ENCODE data around the gene MCRS1. TPM values are rescaled to one million over a fixed set of nuclear protein-coding genes. Genes with fewer than 3 reads are reported as not detected.

MCRS1 gene
- total and polyA plus RNA-seq, 10 of the 15 experiments (the other 5 are each of a cell fraction or from before 2014, with no cell fraction given): 34.3 to 82.8 (median 57.6) TPM

GRCh38 chr12:49615725-49616124 lies 47.8 kb upstream of the MCRS1 start:
- no peaks in the 10 kb centered on the region for H3K79me2 ChIP-seq (ENCODE audit: control insufficient read depth, insufficient read depth, low read length)
- no peak overlapping the region for H3K4me3 ChIP-seq
- no peaks in the 10 kb centered on the region for H3K27me3 ChIP-seq (replicated peaks in 1 of 2; ENCODE audit: control insufficient read depth in 2 of 2, insufficient read depth in 2 of 2, low read length in 1 of 2)
- no peak overlapping the region for H2AFZ ChIP-seq (ENCODE audit: control insufficient read depth, low read depth, low read length)
- WGBS (ENCODE audit: insufficient coverage, insufficient replicate concordance, low lambda C conversion rate, missing lambda C conversion rate): 94% methylated on average over 7 of the region's 7 CpGs
- POLR2A ChIA-PET: no interaction called here
- no peak overlapping the region for H3K4me2 ChIP-seq (ENCODE audit: control insufficient read depth, insufficient read depth)
- no peaks in the 10 kb centered on the region for H3K36me3 ChIP-seq (ENCODE audit: control insufficient read depth in 2 of 2, insufficient read depth in 2 of 2, low read length in 1 of 2)
- RAD21 ChIA-PET (ENCODE audit: unreplicated experiment): no interaction called here
- no peaks in the 10 kb centered on the region for H3K4me1 ChIP-seq (ENCODE audit: control insufficient read depth, insufficient read depth, low read length)
- BruUV-seq (replicated peaks): no TSS peak
- in situ Hi-C loops (cut with MboI) (no loop called here), intact Hi-C loops (cut with micrococcal nuclease; ENCODE audit: unreplicated experiment) (no loop called here)
- no peak overlapping the region for H3K27ac ChIP-seq (ENCODE audit: control insufficient read depth, insufficient read depth)
- H4K20me1 ChIP-seq (ENCODE audit: control insufficient read depth, insufficient read depth): no peaks in the 10 kb centered on the region
- DNase-seq (ENCODE audit: low read depth, low spot score) (no peak), ATAC-seq (no peak), FAIRE-seq (no peak)
- CTCF ChIA-PET: interaction anchor here (0.6 to 1.8 kb wide), 4 partner anchors 21 to 257 kb away, joined by 3 to 6 read pairs (median 3); no protein-coding TSS in a partner anchor
- no peak overlapping the region for H3K9ac ChIP-seq (ENCODE audit: control insufficient read depth, insufficient read depth, low read length)
- no peaks in the 10 kb centered on the region; the same call in 2 of the 3 replicates for H3K9me3 ChIP-seq (replicated peaks; ENCODE audit: control insufficient read depth, insufficient read depth, low read length)
- no peak for TF ChIP-seq SIX5 (IDR thresholded peaks at IDR 0.05; ENCODE audit: low read depth, low read length, severe bottlenecking)
- TF ChIP-seq SPI1 (IDR thresholded peaks at IDR 0.05; ENCODE audit: borderline replicate concordance, insufficient read depth, low read depth, low read length): no peak
- SMC1A ChIA-PET (ENCODE audit: uncharacterized antibody, unreplicated experiment): interaction anchor here (0.7 kb wide), 1 partner anchor 33 kb away, joined by 3 read pairs; no protein-coding TSS in a partner anchor

- ATAC-seq (no peak), FAIRE-seq (no peak), DNase-seq (ENCODE audit: low read depth, low spot score) (no peak)
- H3K9ac ChIP-seq (ENCODE audit: control insufficient read depth, insufficient read depth, low read length): no peak overlapping the region
- no peaks in the 10 kb centered on the region for H3K4me1 ChIP-seq (ENCODE audit: control insufficient read depth, insufficient read depth, low read length)
- H3K27ac ChIP-seq (ENCODE audit: control insufficient read depth, insufficient read depth): no peak overlapping the region
- SMC1A ChIA-PET (ENCODE audit: uncharacterized antibody, unreplicated experiment): interaction anchor here (0.6 to 1.1 kb wide), 4 partner anchors 8 to 255 kb away, joined by 3 read pairs; no protein-coding TSS in a partner anchor
- no peaks in the 10 kb centered on the region for H4K20me1 ChIP-seq (ENCODE audit: control insufficient read depth, insufficient read depth)
- no peak overlapping the region for H3K4me3 ChIP-seq
- H2AFZ ChIP-seq (ENCODE audit: control insufficient read depth, low read depth, low read length): no peak overlapping the region
- RAD21 ChIA-PET (ENCODE audit: unreplicated experiment): no interaction called here
- H3K4me2 ChIP-seq (ENCODE audit: control insufficient read depth, insufficient read depth): no peak overlapping the region
- intact Hi-C loops (cut with micrococcal nuclease; ENCODE audit: unreplicated experiment): no loop called here
- no peaks in the 10 kb centered on the region; the same call in 2 of the 3 replicates for H3K9me3 ChIP-seq (replicated peaks; ENCODE audit: control insufficient read depth, insufficient read depth, low read length)
- no peaks in the 10 kb centered on the region for H3K36me3 ChIP-seq (ENCODE audit: control insufficient read depth in 2 of 2, insufficient read depth in 2 of 2, low read length in 1 of 2)
- in situ Hi-C loops (cut with MboI): no loop called here
- BruUV-seq (replicated peaks): no TSS peak
- POLR2A ChIA-PET: interaction anchor here (0.7 kb wide), 3 partner anchors 45 to 358 kb away, joined by 3 to 5 read pairs (median 5); no protein-coding TSS in a partner anchor
- no peaks in the 10 kb centered on the region for H3K27me3 ChIP-seq (replicated peaks in 1 of 2; ENCODE audit: control insufficient read depth in 2 of 2, insufficient read depth in 2 of 2, low read length in 1 of 2)
- H3K79me2 ChIP-seq (ENCODE audit: control insufficient read depth, insufficient read depth, low read length): no peaks in the 10 kb centered on the region
- CTCF ChIA-PET: interaction anchor here (0.6 to 0.7 kb wide), 3 partner anchors 13 to 1533 kb away, joined by 3 read pairs; no protein-coding TSS in a partner anchor
- no peak for TF ChIP-seq PKNOX1 (IDR thresholded peaks at IDR 0.05)
- no peak for TF ChIP-seq NKRF (conservative IDR thresholded peaks at IDR 0.05)
- no peak for TF ChIP-seq STAT3 (IDR thresholded peaks at IDR 0.05; ENCODE audit: low read depth, low read length)
- no peak for TF ChIP-seq MEF2A (IDR thresholded peaks at IDR 0.05; ENCODE audit: insufficient read depth, low read depth, low read length)
- no peak for TF ChIP-seq MYC (IDR thresholded peaks at IDR 0.05; ENCODE audit: insufficient read depth, insufficient read length, insufficient replicate concordance, low read length, severe bottlenecking)
- TF ChIP-seq KDM1A (IDR thresholded peaks at IDR 0.05; ENCODE audit: borderline replicate concordance): no peak
- no peak for TF ChIP-seq CEBPZ (IDR thresholded peaks at IDR 0.05; ENCODE audit: low read depth, low read length)
- no peak for TF ChIP-seq KAT2A (conservative IDR thresholded peaks at IDR 0.05; ENCODE audit: control insufficient read depth, low read depth, low read length)
These were observed 44.3 kb upstream of the MCRS1 start for GRCh38 chr12:49612210-49612609.

Data from GM12878 (cell line).